Measurements from ENCODE around the gene PCDHAC2. TPM values are rescaled to one million over a fixed set of nuclear protein-coding genes. Genes with fewer than 3 reads are reported as not detected.

Gene PCDHAC2, protein sequence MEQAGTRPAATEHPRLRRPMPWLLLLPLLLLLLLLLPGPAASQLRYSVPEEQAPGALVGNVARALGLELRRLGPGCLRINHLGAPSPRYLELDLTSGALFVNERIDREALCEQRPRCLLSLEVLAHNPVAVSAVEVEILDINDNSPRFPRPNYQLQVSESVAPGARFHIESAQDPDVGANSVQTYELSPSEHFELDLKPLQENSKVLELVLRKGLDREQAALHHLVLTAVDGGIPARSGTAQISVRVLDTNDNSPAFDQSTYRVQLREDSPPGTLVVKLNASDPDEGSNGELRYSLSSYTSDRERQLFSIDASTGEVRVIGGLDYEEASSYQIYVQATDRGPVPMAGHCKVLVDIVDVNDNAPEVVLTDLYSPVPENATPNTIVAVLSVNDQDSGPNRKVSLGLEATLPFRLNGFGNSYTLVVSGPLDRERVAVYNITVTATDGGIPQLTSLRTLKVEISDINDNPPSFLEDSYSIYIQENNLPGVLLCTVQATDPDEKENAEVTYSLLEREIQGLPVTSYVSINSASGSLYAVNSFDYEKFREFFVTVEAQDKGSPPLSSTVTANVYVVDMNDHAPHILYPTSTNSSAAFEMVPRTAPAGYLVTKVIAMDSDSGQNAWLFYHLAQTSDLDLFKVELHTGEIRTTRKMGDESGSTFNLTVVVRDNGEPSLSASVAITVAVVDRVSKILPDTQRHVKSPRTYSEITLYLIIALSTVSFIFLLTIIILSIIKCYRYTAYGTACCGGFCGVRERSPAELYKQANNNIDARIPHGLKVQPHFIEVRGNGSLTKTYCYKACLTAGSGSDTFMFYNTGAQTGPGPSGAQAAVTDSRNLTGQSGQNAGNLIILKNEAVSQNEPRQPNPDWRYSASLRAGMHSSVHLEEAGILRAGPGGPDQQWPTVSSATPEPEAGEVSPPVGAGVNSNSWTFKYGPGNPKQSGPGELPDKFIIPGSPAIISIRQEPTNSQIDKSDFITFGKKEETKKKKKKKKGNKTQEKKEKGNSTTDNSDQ
- total RNA-seq (2014; rRNA removed; shearing (Covaris generic)) = 1.2 and 1.3 TPM in 2 replicates

DNA sequence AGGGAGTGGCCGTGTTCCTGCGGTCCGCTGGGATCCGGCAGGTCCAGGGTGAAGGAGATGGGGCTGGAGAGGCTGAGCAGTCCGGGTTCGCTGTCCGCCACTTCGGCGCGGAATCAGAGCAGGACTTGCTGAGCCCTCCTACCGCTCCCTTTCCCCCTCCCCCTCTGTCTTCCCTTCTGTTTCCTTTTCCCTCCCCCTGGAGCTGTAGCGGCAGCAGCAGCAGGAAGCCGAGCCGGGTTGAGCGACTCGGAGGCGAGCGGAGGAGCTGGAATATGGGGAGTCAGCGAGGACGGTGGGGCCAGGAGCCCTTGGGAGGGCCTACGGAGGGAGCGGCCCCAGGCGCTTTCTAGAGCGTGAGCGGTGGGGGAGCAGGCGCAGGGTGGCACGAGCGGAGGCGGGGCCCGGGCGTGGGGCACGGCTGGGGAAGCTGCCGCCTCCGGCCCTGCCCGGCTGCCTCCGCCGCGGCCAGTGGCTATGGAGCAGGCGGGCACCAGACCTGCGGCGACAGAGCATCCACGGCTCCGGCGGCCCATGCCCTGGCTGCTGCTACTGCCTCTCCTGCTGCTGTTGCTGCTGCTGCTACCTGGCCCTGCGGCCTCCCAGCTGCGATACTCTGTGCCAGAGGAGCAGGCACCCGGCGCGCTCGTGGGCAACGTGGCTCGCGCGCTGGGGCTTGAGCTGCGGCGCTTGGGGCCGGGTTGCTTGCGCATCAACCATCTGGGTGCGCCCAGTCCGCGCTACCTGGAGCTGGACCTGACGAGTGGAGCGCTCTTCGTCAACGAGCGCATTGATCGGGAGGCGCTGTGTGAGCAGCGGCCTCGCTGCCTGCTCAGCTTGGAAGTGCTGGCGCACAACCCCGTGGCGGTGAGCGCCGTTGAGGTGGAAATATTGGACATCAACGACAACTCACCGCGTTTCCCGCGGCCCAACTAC lies at the start of gene PCDHAC2:
Gene PCDHAC2 (plus strand): TSS at position 184 of the 933 bp plus-strand sequence. CDS start 291 bp downstream, at position 475.
- peak; percentile 85 for DNase-seq (ENCODE audit: low read depth)

DNA sequence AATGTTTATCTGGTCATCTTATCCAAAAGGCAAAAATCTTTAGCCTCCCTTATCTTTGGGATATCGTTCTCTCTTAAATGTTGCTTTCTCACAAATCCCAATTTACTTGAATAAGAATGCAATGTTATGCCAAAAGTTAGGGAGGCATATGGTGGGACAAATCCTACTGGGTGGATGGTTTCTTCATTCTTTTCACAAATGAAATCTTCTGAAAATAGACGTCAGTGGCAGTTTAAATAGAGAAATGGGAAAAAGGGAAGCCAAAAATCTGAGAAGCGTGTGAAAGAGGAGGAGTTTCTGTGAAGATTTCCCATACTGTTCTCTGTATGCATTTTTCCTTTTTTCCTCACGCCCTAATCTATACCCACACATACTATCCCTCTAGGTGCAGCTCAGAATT lies 42.7 kb upstream of the PCDHAC2 start:
- DNase-seq (ENCODE audit: low read depth) = no peak

DNA sequence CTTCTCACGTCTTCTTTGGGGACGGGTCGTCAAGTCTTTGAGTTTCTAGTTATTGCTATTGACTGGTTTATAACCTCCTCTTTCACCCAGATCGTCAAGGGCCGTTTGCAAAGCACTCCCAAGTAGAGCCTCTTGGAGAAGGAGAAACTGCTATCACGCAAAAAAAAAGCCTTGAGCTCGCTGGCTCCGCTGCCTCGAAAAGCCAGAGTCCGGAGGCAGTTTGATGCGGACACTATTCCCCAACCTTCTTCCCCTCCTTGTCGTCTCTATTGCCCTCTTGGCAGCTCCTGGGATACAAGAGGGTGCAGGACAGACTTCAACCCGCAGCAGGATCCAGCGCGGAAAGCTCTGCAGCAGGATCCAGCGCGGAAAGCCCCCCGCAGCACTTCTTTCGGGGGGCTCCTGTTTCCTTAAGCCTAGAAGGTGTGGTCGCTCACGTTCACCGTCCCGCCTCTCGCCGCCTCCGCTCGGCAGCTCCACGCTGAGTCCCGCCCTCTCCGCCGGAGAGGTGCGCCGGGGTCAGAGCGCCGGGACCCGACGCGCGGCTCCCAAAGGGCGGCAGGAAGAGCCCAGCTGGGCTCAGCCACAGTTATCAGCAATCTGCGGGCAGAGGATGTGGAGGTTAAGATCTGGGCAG lies 40.4 kb upstream of the PCDHAC2 start, which contains the start of gene PCDHAC1:
Gene PCDHAC1 (plus strand): TSS at position 494 of the 637 bp plus-strand sequence. CDS start 594 bp downstream, outside the sequence.
- no peak for DNase-seq (ENCODE audit: low read depth)

DNA sequence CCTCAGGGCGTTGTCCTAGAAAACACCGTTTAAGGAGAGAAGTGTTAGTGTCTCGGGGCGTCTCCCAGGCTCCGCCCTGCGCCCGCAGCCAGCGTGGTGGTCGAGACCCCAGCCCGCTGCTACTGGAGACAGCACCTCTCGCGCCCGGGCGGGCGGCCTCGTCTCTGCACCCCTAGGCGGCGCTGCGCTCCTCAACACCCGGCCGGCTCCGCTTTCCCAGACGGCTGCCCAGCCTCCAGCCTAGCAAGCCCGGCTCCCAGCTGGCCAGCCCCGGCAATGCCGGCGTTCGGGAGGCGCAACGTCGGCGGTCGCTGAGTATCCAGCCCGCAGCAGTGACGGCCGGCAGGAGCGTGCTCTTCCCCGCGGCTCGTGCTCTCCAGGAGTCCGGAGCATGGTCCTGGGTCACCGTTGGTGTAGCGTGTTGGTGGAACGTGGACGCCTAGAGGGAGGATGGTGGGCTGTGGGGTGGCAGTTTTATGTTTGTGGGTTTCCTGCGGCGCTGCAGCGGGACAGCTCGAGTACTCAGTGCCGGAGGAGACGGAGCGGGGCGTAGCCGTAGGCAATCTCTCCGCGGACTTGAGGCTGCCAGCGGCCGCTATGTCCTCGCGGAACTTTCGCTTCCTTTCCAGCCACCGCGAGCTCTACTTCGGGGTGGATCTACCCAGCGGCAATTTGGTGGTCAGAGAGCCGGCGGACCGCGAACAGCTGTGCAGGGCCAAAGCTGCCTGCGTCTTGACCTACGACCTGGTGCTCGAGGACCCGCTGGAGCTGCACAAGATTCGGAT lies 39.6 kb upstream of the PCDHAC2 start:
- peak; percentile 93 for DNase-seq (ENCODE audit: low read depth)

DNA sequence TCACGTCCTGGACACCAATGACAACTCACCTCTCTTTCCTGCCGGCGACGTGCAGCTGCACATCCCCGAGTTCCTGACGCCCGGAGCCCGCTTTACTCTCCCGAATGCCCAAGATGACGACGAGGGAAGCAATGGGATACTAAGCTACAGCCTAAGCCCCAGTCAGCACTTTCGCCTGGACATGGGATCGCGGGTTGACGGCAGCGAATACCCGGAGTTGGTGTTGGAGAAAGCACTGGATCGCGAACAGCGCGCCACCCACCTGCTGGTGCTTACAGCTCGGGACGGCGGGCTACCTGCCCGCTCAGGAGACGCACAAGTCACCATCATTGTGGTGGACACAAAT lies 39.1 kb upstream of the PCDHAC2 start:
- DNase-seq (ENCODE audit: low read depth) = no peak

DNA sequence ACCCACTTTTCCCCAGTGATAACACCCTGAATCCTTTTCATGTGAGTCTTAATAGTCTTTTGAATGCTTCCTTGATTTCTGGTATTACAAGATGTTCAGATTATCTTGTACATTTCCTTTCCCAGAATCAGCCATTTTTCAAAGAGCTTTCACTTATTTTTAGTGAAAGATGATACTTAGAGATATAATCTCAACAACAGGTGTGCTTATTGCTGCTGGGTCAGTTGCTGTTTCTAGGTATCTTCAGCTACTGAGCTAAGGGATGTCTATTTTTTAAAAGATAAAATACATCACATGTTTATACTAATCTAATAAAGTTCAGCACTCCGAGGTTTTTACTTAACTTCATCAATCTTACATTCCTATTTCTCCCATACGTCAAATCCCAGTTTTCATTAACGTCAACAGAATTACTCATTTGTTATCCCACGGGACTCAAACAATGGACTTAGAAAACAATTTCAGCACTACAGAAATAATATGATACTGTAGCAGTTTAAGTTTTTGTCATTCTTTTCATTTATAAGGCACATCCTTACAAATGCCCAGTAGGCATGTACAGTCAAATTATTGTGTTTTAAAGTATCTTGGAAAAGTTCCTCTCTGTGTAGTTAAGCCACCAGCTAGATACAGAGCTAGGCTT lies 31.2 kb upstream of the PCDHAC2 start:
- no peak for DNase-seq (ENCODE audit: low read depth)

DNA sequence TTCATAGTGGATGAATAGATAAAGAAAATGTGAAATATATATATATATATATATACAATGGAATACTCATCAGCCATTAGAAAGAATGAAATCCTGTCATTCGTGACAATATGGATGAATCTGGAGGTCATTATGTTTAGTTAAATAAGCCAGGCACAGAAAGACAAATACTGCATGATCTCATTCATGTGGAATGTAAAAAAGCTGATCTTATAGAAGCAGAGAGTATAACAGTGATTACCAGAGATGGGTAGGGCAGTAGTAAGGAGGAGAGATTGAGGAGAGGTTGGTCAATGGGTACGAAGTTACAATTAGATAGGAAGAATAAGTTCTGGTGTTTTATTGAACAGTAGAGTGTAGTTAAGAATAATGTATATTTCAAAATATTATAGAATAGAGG lies 19.7 kb upstream of the PCDHAC2 start:
- DNase-seq (ENCODE audit: low read depth) = no peak

DNA sequence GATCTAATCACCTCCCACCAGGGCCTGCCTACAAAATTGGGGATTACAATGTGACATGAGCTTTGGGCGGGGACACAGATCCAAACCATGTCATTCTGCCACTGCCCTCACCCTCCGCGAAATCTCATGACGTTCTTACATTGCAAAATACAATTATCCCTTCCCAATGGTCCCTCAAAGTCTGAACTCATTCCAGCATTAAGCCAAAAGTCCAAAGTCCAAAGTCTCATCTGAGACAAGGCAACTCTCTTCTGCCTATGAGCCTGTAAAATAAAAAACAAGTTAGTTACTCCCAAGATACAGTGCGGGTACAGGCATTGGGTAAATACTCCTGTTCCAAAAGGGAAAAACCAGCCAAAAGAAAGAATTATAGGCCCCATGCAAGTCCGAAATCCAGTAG lies 14.6 kb upstream of the PCDHAC2 start:
- no peak for DNase-seq (ENCODE audit: low read depth)

DNA sequence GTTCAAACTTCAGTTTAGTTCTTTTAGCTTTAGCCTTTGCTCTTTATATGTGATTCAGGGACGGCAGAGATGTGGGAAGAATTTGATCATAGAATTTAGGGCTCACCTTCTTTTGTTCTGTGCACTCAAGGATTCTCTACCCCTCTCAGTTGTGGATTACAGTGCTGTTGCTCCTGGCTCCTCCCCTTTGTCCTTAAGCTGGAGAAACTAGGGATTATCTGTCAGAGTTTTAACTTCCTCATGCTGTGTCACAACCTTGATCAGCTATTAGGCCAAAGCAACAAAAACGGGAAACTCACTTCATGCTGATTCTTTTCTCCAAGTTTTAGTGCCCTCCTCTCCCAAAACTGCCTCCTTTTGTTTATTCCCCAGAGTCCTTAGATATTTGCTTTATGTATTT lies 13.0 kb upstream of the PCDHAC2 start:
- no peak for DNase-seq (ENCODE audit: low read depth)

DNA sequence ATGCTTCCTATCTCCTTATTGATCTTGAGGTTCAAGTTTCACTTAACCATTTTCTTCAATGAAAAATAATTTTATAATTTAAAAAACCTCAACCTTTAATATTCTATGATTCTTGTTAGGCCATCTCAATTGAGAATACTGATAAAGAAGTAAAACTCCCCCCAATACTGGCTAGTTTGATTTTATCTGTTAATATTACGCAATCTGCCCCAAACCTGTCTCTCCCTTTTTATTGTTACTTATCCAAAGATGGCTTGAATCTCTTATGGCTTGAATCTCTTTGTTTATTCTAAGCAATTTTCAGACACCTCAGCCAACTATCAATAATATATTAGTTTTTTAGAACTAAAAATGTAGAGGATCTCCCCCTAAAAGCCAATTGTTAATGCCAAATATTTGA lies 4.1 kb upstream of the PCDHAC2 start:
- no peak for DNase-seq (ENCODE audit: low read depth)

DNA sequence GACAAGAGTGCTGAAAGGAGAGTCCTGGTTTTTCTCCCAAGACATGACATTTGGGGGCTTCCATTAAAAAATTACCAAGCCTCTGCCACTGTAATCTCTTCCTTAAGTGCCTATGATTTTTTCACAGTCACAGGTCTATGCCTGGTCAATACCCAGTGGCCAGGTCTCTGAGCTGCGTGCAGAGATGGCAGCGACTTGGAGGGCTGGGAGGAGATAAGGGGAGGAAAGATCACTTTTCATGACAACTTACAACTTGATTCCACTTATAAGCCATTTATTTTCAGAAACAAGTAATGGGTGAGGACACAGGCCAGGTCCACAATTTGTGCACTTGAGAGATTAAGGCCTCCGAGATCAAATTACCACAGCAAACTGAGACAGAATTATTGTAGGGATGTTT lies 1.9 kb upstream of the PCDHAC2 start:
- no peak for DNase-seq (ENCODE audit: low read depth)

DNA sequence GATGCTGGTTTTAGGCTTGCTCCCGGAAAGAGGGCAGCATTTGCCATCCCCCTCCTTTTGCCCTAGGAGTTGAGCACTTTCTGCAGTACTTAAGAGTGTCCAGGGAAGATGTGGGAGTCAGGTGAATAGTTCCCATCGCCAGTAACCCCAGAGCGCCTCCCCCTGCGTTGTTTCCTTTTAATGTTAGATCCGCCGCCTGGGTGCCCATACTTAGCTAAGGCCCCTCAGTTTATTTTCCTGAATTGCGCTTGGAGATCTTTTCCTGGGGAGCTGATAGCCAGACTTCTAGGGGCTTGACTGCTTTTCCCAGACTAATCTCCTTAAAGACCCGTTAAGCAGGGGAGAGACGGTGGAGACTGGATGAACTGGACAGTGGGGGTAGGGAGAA lies 377 bp upstream of the PCDHAC2 start:
- peak; percentile 21 for DNase-seq (ENCODE audit: low read depth)

DNA sequence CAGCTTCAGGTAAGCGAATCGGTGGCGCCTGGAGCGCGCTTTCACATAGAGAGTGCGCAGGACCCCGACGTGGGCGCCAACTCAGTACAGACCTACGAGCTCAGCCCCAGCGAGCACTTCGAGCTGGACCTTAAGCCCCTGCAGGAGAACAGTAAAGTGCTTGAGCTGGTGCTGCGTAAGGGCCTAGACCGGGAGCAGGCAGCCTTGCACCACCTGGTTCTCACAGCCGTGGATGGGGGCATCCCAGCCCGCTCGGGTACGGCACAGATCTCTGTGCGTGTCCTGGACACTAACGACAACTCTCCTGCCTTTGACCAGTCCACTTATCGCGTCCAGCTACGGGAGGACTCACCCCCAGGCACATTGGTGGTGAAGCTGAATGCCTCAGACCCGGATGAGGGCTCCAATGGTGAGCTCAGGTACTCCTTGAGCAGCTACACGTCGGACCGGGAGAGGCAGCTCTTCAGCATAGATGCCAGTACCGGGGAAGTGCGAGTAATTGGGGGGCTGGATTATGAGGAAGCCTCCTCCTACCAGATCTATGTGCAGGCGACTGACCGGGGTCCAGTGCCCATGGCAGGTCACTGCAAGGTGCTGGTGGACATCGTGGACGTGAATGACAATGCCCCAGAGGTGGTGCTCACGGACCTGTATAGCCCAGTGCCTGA lies 1.1 kb downstream of the PCDHAC2 start:
- DNase-seq (ENCODE audit: low read depth) = no peak

DNA sequence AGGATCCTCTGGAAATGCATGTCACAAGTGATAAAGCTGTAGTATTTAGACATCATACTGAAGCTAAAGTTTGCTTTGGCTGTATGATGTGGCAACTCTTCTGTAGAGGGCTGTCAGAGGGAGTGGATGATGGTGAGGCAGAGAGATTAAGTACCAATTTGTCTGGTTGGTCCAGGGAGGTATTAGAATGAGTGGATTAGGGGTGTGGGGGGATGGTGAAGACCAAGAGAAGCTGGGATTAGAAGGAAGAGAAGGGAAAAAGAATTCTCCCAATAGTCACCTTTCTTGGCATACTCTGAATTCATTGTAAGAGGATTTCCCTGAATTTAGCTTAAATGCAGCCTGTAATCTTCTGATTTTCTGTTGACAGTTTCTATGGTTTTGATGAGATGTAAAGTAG lies 3.6 kb downstream of the PCDHAC2 start:
- DNase-seq (ENCODE audit: low read depth) = no peak

DNA sequence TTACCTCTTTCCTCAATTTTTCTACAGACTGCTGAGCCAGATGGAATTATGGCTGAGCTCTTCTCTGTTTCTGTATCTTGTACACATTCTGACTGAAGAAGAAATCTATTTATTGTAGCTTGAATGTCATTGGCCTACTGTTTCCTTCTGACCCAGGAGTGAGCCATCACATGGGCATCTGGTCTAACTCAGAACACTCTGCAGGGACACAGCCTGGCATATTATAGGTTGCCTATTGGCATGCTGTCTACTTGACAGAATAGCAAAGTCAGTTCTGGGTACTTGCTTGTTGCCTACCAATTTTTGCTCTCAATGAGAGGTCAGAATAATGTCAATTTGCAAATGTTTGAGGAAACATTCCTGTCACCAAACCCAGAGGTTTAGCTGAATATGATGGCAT lies 7.3 kb downstream of the PCDHAC2 start:
- DNase-seq (ENCODE audit: low read depth) = no peak

DNA sequence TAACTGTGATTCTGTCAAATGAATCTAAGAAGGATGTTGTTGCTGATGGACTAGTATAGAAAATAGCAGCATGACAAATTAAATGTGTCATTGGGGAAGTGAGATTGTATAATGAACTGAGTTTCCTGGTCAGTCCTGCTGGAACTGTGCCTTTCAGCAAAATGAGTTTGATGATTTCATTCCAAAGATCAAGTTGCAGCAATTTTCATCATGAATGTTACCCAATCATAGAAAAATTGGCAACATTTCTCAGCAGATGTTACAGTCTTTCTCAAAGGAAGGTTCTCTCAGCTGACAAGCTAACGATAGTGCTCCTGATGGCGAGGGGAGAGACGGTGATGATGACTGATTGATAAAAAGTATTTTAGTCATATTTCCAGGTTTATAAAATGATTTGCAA lies 10.7 kb downstream of the PCDHAC2 start:
- no peak for DNase-seq (ENCODE audit: low read depth)

DNA sequence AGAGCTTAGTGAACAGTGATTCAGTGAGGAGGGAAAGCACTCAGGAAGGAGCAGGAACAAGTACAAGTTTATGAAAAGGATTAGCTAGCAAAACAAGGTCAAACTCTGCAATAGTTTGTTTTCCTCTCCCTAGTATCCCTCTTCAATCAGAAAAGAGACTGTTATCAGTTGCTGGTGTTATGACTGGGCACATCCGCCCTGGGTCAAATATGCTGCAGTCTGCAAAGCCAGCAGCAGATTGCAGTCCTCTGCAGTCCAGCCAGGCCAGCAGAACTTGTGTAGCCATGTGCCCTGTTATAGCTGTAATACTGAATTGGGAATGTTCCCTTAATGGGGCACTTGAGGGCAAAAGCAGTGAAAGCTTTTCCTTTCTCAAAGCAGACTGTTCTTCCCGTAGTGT lies 12.0 kb downstream of the PCDHAC2 start:
- DNase-seq (ENCODE audit: low read depth) = no peak

DNA sequence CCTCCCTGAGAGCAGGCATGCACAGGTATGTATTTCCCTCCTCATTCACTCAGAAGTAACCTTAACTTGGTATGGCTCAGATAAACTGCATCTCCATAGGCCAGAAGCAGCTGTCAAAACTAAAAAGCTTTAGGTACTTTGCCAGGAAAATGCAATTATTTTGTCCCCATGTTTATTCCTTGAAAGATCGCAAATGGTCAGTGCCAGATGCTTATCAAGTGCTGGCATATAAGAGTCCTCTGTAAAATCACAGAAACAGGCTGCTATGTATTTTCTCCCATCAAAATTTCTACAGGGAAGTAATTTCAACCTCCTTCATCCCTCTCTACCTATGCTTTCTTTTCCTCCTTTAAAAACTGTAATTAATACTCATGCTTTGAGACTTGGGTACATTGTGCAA lies 12.7 kb downstream of the PCDHAC2 start:
- no peak for DNase-seq (ENCODE audit: low read depth)

DNA sequence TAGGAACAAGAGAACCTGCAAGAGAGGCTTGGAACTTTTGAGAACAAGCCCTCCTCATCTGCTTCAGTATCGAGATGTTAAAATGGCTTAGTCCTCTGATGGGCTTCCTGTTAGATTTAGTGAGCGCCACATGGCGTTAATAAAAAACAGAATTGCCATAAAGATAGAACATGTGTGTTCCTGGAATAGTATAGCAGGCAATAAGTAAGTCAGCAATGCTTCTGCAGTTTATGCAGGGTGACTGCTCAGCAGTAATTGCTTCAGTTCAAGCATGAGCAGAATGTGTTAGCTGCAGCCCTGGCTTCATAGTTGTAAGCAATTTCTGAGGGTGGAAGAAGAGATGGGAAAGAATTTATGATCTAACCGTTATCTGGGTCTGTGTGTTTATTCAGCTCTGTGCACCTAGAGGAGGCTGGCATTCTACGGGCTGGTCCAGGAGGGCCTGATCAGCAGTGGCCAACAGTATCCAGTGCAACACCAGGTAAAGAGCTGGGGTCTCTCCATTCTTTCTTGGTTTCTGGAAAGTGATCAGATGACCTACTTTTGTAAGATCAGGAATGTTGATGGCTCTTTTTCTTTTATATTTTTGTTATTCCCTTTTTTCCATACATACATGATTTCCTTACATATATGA lies 15.9 kb downstream of the PCDHAC2 start:
- DNase-seq (ENCODE audit: low read depth) = no peak

Data from Daoy (cell line).